Progenitor cell of endocrine pancreas (in vitro differentiated cells): ENCODE measurements around the gene HELB. TPM values are rescaled to one million over a fixed set of nuclear protein-coding genes. Genes with fewer than 3 reads are reported as not detected.

ENCODE experiments used
- DNase-seq: peaks from one replicate; pipeline ENCODE4 v3.0.0; 2021; ENCODE audit warnings: low spot score; ENCODE audit not compliant: unreplicated experiment
- H3K27ac Mint-ChIP-seq: 2 replicates; pipeline ENCODE4 v1.8.0; 2021; ENCODE audit warnings: mild to moderate bottlenecking, moderate library complexity, mixed read lengths
- H3K27me3 Mint-ChIP-seq: 2 replicates; pipeline ENCODE4 v1.8.0; 2021; ENCODE audit warnings: mixed read lengths
- H3K36me3 Mint-ChIP-seq: 2 replicates; pipeline ENCODE4 v1.8.0; 2022; ENCODE audit warnings: mixed read lengths; ENCODE audit not compliant: insufficient read depth
- H3K4me1 Mint-ChIP-seq: 2 replicates; pipeline ENCODE4 v1.8.0; 2021; ENCODE audit warnings: low read depth, mixed read lengths
- H3K4me3 Mint-ChIP-seq: 2 replicates; pipeline ENCODE4 v1.8.0; 2021; ENCODE audit warnings: low read depth, mild to moderate bottlenecking, moderate library complexity, mixed read lengths
- H3K9me3 Mint-ChIP-seq: 2 replicates; pipeline ENCODE4 v1.8.0; 2021; ENCODE audit warnings: low read depth, mixed read lengths
- total RNA-seq: library from RNA; stranded (reverse); gene quantifications from 2 replicates; pipeline ENCODE4 v1.2.1, GENCODE V29; 2021
- TF ChIP-seq, protein P1 (sequence below): fragments of 200-600 bp; sonication (generic); IDR thresholded peaks from one replicate; pipeline ENCODE4 v1.5.0; 2021; ENCODE audit warnings: antibody characterized with exemption, mild to moderate bottlenecking; ENCODE audit not compliant: unreplicated experiment

The HELB gene
- total RNA-seq, 1 donor from 2014 or later = 7.1 TPM

DNA sequence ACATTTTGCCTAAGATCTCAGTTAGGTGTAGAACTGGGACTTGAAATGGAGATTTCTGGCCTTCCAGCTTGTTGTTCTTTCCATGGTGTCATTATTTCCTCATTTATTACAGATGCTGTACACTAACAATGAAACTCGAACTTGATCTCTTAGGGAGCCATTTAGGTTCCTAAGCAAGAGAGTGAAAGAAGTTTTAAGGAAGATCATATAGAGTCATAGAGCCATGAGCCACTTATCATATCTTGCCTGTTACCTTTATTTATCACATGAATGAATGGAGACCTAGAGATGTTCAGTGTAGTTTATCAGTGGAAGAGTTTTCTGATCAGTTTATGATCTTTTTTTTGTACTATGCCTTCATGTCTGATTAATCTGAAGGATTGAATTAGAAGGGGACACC lies 9.9 kb downstream of the HELB start:
- Mint-ChIP-seq H3K4me3 (no peak overlapping the region), H3K4me1 (no peaks in the 10 kb centered on the region), H3K27ac (no peak overlapping the region), H3K27me3 (no peaks in the 10 kb centered on the region), H3K9me3 (no peaks in the 10 kb centered on the region), H3K36me3 (peaks cover 9% of the 10 kb centered on the region)
- TF ChIP-seq, protein P1, sequence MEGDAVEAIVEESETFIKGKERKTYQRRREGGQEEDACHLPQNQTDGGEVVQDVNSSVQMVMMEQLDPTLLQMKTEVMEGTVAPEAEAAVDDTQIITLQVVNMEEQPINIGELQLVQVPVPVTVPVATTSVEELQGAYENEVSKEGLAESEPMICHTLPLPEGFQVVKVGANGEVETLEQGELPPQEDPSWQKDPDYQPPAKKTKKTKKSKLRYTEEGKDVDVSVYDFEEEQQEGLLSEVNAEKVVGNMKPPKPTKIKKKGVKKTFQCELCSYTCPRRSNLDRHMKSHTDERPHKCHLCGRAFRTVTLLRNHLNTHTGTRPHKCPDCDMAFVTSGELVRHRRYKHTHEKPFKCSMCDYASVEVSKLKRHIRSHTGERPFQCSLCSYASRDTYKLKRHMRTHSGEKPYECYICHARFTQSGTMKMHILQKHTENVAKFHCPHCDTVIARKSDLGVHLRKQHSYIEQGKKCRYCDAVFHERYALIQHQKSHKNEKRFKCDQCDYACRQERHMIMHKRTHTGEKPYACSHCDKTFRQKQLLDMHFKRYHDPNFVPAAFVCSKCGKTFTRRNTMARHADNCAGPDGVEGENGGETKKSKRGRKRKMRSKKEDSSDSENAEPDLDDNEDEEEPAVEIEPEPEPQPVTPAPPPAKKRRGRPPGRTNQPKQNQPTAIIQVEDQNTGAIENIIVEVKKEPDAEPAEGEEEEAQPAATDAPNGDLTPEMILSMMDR = no peak
- no peak for DNase-seq

DNA sequence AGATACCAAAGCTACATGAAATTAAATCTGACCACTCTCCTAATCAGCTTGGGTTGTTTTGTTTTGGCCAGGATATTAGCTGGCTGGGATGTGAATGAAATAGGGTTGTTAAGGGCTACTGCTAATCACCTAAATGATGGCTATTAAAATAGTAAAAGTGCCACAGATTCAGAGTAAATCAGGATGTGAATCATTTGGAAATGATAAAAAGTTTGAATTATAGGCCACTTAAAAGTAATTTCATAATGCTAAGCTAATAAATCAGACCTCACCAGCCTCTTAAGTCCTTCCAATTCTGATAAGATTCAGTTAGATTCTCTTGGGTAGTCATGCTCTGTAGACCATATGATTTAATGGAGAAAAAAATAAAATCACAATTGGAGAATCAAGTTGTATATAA lies 12.0 kb downstream of the HELB start:
- Mint-ChIP-seq H3K36me3 (peaks cover 9% of the 10 kb centered on the region), H3K9me3 (no peaks in the 10 kb centered on the region), H3K27me3 (no peaks in the 10 kb centered on the region), H3K4me3 (no peak overlapping the region), H3K27ac (no peak overlapping the region), H3K4me1 (no peaks in the 10 kb centered on the region)
- DNase-seq = no peak
- TF ChIP-seq, protein P1 = no peak

DNA sequence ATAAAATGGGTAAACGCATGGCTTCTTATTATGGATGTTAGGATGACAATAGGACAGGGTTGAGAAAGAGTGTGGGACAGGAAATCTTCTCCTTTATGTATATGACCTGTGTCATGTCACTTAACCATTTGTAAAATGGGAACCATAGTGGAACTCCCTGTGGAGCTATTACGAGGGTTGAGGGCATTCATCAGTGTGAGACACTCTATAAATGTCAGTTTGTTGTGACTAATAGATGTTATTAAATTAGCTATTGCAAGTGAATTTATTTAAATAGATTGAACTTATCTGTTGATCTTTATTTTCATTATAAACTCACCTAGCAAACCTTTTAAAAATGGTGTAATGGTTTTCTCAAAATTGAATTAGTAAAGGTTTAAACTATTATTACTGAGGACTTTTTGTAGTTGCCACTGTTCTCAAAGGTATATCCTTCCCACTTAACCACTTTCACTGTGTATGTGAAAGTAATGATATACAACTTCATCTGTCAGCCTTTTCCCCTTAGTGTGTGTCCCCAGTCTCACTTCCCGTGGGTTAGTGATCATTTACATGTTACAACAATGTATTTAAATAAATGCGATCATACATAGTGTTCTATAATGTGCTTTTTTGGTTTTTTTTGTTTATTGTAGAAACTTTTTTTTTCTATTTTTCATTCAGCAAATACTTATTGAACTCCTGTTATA lies 17.1 kb downstream of the HELB start:
- no peaks in the 10 kb centered on the region for H3K4me1 Mint-ChIP-seq
- H3K27ac Mint-ChIP-seq = no peak overlapping the region
- peaks cover 1% of the 10 kb centered on the region for H3K36me3 Mint-ChIP-seq

DNA sequence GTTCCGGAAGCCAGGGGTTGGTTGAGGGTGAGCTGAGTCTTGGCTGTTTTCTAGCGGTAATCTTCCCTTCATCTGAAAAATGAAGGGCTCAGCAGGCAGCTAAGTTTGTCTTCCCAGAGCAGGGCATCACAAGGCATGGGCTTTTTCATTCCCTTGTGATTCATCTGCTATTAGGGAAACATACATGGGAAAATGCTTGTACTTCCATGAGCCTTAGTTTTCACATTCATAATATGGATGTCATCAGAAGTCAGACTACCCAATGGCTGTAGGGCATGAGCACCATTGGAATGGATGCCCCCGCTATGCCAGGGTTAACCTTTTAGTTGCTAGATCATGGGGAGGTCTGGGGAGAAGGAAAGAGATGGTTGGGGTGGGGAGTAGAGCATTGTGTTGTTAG lies 18.7 kb downstream of the HELB start:
- H3K9me3 Mint-ChIP-seq = no peaks in the 10 kb centered on the region
- no peaks in the 10 kb centered on the region for H3K27me3 Mint-ChIP-seq
- TF ChIP-seq, protein P1 = no peak
- peaks cover 1% of the 10 kb centered on the region for H3K36me3 Mint-ChIP-seq
- DNase-seq = no peak
- H3K27ac Mint-ChIP-seq = no peak overlapping the region
- no peaks in the 10 kb centered on the region for H3K4me1 Mint-ChIP-seq
- H3K4me3 Mint-ChIP-seq = no peak overlapping the region

More for the DNA sequence above, 17.1 kb downstream of the HELB start:
- H3K9me3 Mint-ChIP-seq = no peaks in the 10 kb centered on the region
- H3K4me3 Mint-ChIP-seq = no peak overlapping the region
- H3K27me3 Mint-ChIP-seq = no peaks in the 10 kb centered on the region
- DNase-seq = no peak
- TF ChIP-seq, protein P1 = no peak

DNA sequence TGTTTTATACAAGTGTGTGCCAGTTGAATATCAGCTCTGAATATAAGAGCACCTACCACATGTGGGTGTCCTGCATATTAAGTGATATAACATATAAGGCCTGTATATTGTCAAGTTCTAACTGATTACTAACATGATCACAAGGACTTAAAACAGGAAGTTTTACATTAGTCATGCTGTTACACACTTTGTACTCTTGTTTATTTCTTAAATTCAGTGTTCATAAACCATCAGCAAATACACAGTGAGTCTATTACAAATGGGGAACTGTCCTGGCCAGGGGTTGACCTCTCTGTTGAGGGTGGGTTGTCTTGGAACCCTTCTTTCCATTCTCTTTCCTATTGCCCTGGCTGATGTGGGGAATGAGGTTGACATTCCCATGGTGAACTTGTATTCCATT lies 19.1 kb downstream of the HELB start:
- peaks cover 1% of the 10 kb centered on the region for H3K36me3 Mint-ChIP-seq
- TF ChIP-seq, protein P1 = no peak
- no peak overlapping the region for H3K4me3 Mint-ChIP-seq
- no peaks in the 10 kb centered on the region for H3K9me3 Mint-ChIP-seq
- no peaks in the 10 kb centered on the region for H3K4me1 Mint-ChIP-seq
- H3K27ac Mint-ChIP-seq = no peak overlapping the region
- H3K27me3 Mint-ChIP-seq = no peaks in the 10 kb centered on the region
- no peak for DNase-seq
